HFFc6 (cell line): ENCODE measurements around the gene DUSP9. TPM values are rescaled to one million over a fixed set of nuclear protein-coding genes. Genes with fewer than 3 reads are reported as not detected.
"Not testable (repeated sequence)": the region's sequence is repeated elsewhere in the genome, so short reads cannot be mapped to it uniquely, and the experiment has no call there.

ENCODE experiments used
- DNase-seq: peaks from one replicate; pipeline ENCODE4 v3.0.0-alpha.2; 2018
- H3K27ac Mint-ChIP-seq: 2 replicates; pipeline ENCODE4 v1.8.0; 2020; ENCODE audit warnings: mild to moderate bottlenecking, mixed read lengths
- H3K27me3 Mint-ChIP-seq: 2 replicates; pipeline ENCODE4 v1.8.0; 2021; ENCODE audit warnings: mild to moderate bottlenecking, moderate library complexity, mixed read lengths; ENCODE audit not compliant: insufficient read depth
- H3K36me3 Mint-ChIP-seq: 2 replicates; pipeline ENCODE4 v1.8.0; 2021; ENCODE audit warnings: low read depth, mixed read lengths
- H3K4me1 Mint-ChIP-seq: 2 replicates; pipeline ENCODE4 v1.8.0; 2020; ENCODE audit warnings: low read depth, mixed read lengths
- H3K4me3 Mint-ChIP-seq: 2 replicates; pipeline ENCODE4 v1.8.0; 2020; ENCODE audit warnings: mild to moderate bottlenecking, moderate library complexity, mixed read lengths
- H3K9me3 Mint-ChIP-seq: 2 replicates; pipeline ENCODE4 v1.8.0; 2020; ENCODE audit warnings: mild to moderate bottlenecking, mixed read lengths
- total RNA-seq, 6 experiments: library from RNA; stranded (reverse); fragmentation: NEBNext Ultra II Directional; extraction: Animal tissue kit (Norgen Biotek cat#: 25700); gene quantifications; 2 replicates in 1 of 6; 3 replicates in 5 of 6; pipeline ENCODE4 v1.2.3, GENCODE V29; 2021
- TF ChIP-seq, protein P1 (sequence below): fragments of 200-600 bp; sonication (generic); IDR thresholded peaks from 2 replicates; pipeline ENCODE4 v1.5.0; 2021; ENCODE audit warnings: antibody characterized with exemption, mild to moderate bottlenecking

Gene DUSP9
- total RNA-seq, 6 experiments from 2014 or later, result not detected

- Mint-ChIP-seq H3K4me1 (peaks cover 15% of the 10 kb centered on the region), H3K36me3 (no peaks in the 10 kb centered on the region), H3K27ac (no peak overlapping the region), H3K27me3 (peaks cover 1% of the 10 kb centered on the region; the same call in 1 of the 2 replicates), H3K9me3 (no peaks in the 10 kb centered on the region), H3K4me3 (no peak overlapping the region)
- DNase-seq, result no peak
- TF ChIP-seq, protein P1, sequence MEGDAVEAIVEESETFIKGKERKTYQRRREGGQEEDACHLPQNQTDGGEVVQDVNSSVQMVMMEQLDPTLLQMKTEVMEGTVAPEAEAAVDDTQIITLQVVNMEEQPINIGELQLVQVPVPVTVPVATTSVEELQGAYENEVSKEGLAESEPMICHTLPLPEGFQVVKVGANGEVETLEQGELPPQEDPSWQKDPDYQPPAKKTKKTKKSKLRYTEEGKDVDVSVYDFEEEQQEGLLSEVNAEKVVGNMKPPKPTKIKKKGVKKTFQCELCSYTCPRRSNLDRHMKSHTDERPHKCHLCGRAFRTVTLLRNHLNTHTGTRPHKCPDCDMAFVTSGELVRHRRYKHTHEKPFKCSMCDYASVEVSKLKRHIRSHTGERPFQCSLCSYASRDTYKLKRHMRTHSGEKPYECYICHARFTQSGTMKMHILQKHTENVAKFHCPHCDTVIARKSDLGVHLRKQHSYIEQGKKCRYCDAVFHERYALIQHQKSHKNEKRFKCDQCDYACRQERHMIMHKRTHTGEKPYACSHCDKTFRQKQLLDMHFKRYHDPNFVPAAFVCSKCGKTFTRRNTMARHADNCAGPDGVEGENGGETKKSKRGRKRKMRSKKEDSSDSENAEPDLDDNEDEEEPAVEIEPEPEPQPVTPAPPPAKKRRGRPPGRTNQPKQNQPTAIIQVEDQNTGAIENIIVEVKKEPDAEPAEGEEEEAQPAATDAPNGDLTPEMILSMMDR, result no peak
Measured at GRCh38 chrX:153601511-153602110, 45.4 kb upstream of the DUSP9 start.

GRCh38 chrX:153602601-153603000 is 44.4 kb upstream of the DUSP9 start:
- H3K4me3 Mint-ChIP-seq, result no peak overlapping the region
- peaks cover 14% of the 10 kb centered on the region for H3K4me1 Mint-ChIP-seq
- no peaks in the 10 kb centered on the region for H3K36me3 Mint-ChIP-seq
- no peak for DNase-seq
- no peaks in the 10 kb centered on the region for H3K9me3 Mint-ChIP-seq
- H3K27me3 Mint-ChIP-seq, result peaks cover 1% of the 10 kb centered on the region; the same call in 1 of the 2 replicates
- TF ChIP-seq, protein P1, result no peak
- no peak overlapping the region for H3K27ac Mint-ChIP-seq

DNA sequence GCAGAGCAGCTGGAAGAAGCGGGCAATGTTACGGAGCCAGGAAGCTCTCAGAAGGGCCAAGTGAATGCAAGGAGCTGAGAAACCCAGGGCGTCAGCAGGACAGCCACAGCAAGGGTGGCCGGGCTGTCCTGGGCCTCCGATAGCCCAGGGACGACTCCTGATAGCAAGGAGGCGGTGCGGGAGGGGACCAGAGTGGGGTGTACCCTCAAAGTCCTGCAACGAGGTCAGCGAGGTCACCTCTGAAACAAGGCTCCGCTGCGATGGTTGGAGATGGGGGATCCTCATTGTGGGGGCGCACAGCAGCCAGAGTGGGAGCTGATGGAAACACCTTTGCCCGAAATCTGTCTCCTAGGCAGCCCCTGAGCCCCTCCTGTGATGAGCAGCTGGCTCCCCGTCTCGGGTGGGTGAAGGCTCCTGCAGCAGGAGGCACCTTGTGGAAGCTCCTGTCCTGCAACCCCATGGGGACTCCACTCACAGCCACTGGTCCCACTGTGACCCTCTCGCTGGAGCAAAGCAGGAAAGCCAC is 43.8 kb upstream of the DUSP9 start:
- peaks cover 1% of the 10 kb centered on the region; the same call in 1 of the 2 replicates for H3K27me3 Mint-ChIP-seq
- H3K9me3 Mint-ChIP-seq, result no peaks in the 10 kb centered on the region
- H3K4me3 Mint-ChIP-seq, result no peak overlapping the region
- no peaks in the 10 kb centered on the region for H3K36me3 Mint-ChIP-seq
- TF ChIP-seq, protein P1, result no peak
- H3K27ac Mint-ChIP-seq, result no peak overlapping the region
- DNase-seq, result no peak
- H3K4me1 Mint-ChIP-seq, result peaks cover 8% of the 10 kb centered on the region

- DNase-seq, H3K27ac Mint-ChIP-seq, H3K9me3 Mint-ChIP-seq, H3K27me3 Mint-ChIP-seq, H3K4me3 Mint-ChIP-seq, H3K36me3 Mint-ChIP-seq: not testable (repeated sequence)
- peaks cover 19% of the 10 kb centered on the region for H3K4me1 Mint-ChIP-seq
Measured at GRCh38 chrX:153604666-153605380, 42.2 kb upstream of the DUSP9 start.

GRCh38 chrX:153606503-153606902 is 40.5 kb upstream of the DUSP9 start:
- Mint-ChIP-seq H3K27me3 (peaks cover 1% of the 10 kb centered on the region), H3K9me3 (no peaks in the 10 kb centered on the region), H3K27ac (no peak overlapping the region), H3K4me3 (no peak overlapping the region), H3K4me1 (peaks cover 13% of the 10 kb centered on the region), H3K36me3 (no peaks in the 10 kb centered on the region)
- TF ChIP-seq, protein P1, result no peak
- DNase-seq, result no peak

- no peaks in the 10 kb centered on the region for H3K36me3 Mint-ChIP-seq
- no peak overlapping the region for H3K4me3 Mint-ChIP-seq
- no peak overlapping the region; the same call in 1 of the 2 replicates for H3K27ac Mint-ChIP-seq
- H3K9me3 Mint-ChIP-seq, result no peaks in the 10 kb centered on the region
- TF ChIP-seq, protein P1, result no peak
- H3K27me3 Mint-ChIP-seq, result peaks cover 1% of the 10 kb centered on the region
- peaks cover 13% of the 10 kb centered on the region for H3K4me1 Mint-ChIP-seq
- DNase-seq, result no peak
Measured at GRCh38 chrX:153608376-153608775, 38.6 kb upstream of the DUSP9 start.
